ENCODE measurements around the gene SLC45A3. TPM values are rescaled to one million over a fixed set of nuclear protein-coding genes. Genes with fewer than 3 reads are reported as not detected.
"Not testable (repeated sequence)": the region's sequence is repeated elsewhere in the genome, so short reads cannot be mapped to it uniquely, and the experiment has no call there.

SLC45A3 gene
- total and polyA plus RNA-seq, 2 of the 8 experiments (the other 6 are each of a cell fraction or from before 2014, with no cell fraction given): 13.0 to 14.3 TPM

- not testable (repeated sequence) for H3K27ac ChIP-seq (ENCODE audit: low read depth, low read length); H3K4me3 ChIP-seq (ENCODE audit: extremely low read depth in 1 of 4, insufficient read depth in 2 of 4, low read depth in 3 of 4, low read length in 4 of 4); DNase-seq (ENCODE audit: low read depth in 1 of 2, low spot score in 2 of 2); H2AK5ac ChIP-seq (ENCODE audit: low read depth, low read length); H3K79me2 ChIP-seq (ENCODE audit: control insufficient read depth in 1 of 2, insufficient read depth in 2 of 2, low read length in 2 of 2); H2BK15ac ChIP-seq (ENCODE audit: low read length); H3K4me1 ChIP-seq (replicated peaks in 1 of 4; ENCODE audit: control insufficient read depth in 3 of 4, insufficient read depth in 4 of 4, low read length in 3 of 4); H3K27me3 ChIP-seq (replicated peaks in 1 of 4; ENCODE audit: control insufficient read depth in 3 of 4, extremely low read depth in 1 of 4, insufficient read depth in 3 of 4, low read length in 3 of 4); H3K56ac ChIP-seq (replicated peaks; ENCODE audit: insufficient read length, low read depth, low read length); H3K18ac ChIP-seq (ENCODE audit: extremely low read depth, low read length); H3K4ac ChIP-seq (replicated peaks; ENCODE audit: insufficient read length, low read depth, low read length); H2BK20ac ChIP-seq (ENCODE audit: low read length); H2BK120ac ChIP-seq (replicated peaks; ENCODE audit: low read depth, low read length); H4K8ac ChIP-seq (ENCODE audit: extremely low read depth, insufficient read depth, low read length); H3K4me2 ChIP-seq (ENCODE audit: insufficient read depth in 1 of 2, low read depth in 2 of 2, low read length in 2 of 2); H2BK12ac ChIP-seq (ENCODE audit: low read depth, low read length); H2BK5ac ChIP-seq (ENCODE audit: low read depth, low read length); H3K23ac ChIP-seq (ENCODE audit: insufficient read length); H3K79me1 ChIP-seq (ENCODE audit: low read depth, low read length); H2AFZ ChIP-seq (ENCODE audit: low read length); H3K9ac ChIP-seq (replicated peaks in 1 of 4; ENCODE audit: extremely low read depth in 1 of 4, low read depth in 3 of 4, low read length in 3 of 4); H3K9me3 ChIP-seq (ENCODE audit: insufficient read depth in 2 of 2, low read depth in 1 of 2, low read length in 1 of 2); H4K91ac ChIP-seq (replicated peaks; ENCODE audit: insufficient read length, low read length); H3K23me2 ChIP-seq (ENCODE audit: low read depth, low read length); FAIRE-seq; H3K14ac ChIP-seq (ENCODE audit: insufficient read length); H4K5ac ChIP-seq (ENCODE audit: insufficient read length, low read depth, low read length); H4K20me1 ChIP-seq (replicated peaks in 1 of 2; ENCODE audit: control insufficient read depth in 1 of 2, insufficient read depth in 2 of 2, low read length in 2 of 2)
- CTCF ChIA-PET (ENCODE audit: partially characterized antibody): interaction anchor here (1.0 to 6.8 kb wide), 7 partner anchors 8 to 63 kb away, joined by 3 to 54 read pairs (median 4); no protein-coding TSS in a partner anchor
- POLR2A ChIA-PET (ENCODE audit: partially characterized antibody): interaction anchor here (1.4 to 1.8 kb wide), 3 partner anchors 11 to 21 kb away, joined by 3 to 5 read pairs (median 4); no protein-coding TSS in a partner anchor
- WGBS, 2 experiments (ENCODE audit: extremely low coverage in 1 of 2, insufficient coverage in 1 of 2, insufficient read length in 1 of 2, insufficient replicate concordance in 2 of 2, low coverage in 1 of 2, low lambda C conversion rate in 2 of 2, missing lambda C conversion rate in 1 of 2): 100% methylated on average over 1 of the region's 2 CpGs; no CpG with 5 or more reads in 1 of the 2 experiments
- H3K36me3 ChIP-seq (ENCODE audit: control insufficient read depth in 2 of 4, insufficient read depth in 4 of 4, low read length in 3 of 4): peaks cover 19 to 92% (median 58%) of the 10 kb centered on the region in 4 experiments
Observed at GRCh38 chr1:205720740-205721139, 40.4 kb upstream of the SLC45A3 start.

Data from H1 (cell line).